Ishikawa (cell line): Measurements from ENCODE around the gene LRRC32.

Source experiments
- RAD21 ChIP-seq: IDR thresholded peaks from 2 replicates; pipeline ENCODE4 v1.6.1; 2012; ENCODE audit warnings: low read depth
- TCF12 ChIP-seq: IDR thresholded peaks from 2 replicates; pipeline ENCODE4 v1.6.1; 2012; ENCODE audit warnings: low read depth

Gene LRRC32

GRCh38 chr11:76609736-76610370 is 60.7 kb downstream of the LRRC32 start:
- TF ChIP-seq TCF12: 0 out of 2 replicates have a peak, but pooled peaks have one; percentile 23
- no peak for TF ChIP-seq RAD21
